Measurements from ENCODE around the gene NLRX1.
"Not testable (repeated sequence)": the region's sequence is repeated elsewhere in the genome, so short reads cannot be mapped to it uniquely, and the experiment has no call there.

Gene NLRX1

DNA sequence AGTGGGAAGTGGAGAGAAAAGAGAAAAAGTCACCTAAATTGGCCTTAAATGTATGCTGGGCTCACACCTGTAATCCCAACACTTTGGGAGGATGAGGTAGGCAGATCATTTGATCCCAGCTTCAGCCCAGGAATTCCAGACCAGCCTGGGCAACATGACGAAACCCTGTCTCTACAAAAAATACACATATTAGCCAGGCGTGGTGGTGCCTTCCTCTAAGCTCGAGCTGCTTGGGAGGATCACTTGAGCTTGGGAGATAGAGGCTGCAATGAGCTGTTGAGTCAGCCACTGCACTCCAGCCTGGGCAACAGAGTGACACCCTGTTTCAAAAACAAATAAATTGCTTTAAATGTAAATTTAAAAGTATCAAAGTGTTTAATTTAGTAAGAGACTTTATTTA lies 41.5 kb downstream of the NLRX1 start:
- no peak for DNase-seq (ENCODE audit: low spot score)

DNA sequence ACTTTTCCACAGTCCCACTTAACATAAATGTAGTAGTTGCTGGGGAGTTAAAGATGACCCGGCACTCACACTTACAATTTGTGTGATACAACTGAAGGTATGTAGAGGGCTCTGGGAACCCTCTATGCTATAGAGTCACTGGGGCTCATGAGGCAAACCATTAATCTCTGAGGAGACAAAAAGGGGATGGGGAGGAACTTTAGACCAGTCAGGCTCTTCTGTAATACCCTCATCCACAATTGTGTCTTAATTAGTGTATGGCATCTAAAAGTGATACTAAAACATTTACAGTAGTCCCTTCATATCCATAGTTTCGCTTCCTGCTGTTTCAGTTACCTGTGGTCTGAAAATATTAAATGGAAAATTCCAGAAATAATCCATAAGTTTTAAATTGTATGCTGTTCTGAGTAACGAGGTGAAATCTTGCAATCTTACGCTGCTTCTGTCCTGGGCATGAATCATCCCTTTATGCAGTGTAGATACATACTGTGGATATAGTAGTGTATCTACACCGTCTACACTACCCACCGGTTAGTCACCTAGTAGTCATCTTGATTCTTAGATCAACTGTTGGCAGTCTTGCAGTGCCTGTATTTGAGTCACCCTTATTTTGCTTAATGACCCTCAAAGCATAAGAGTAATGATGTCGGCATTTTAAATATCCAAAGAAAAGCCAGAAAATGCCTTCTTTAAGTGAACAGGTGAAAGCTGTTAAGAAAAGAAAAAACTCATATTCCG lies 49.8 kb downstream of the NLRX1 start:
- DNase-seq (ENCODE audit: low spot score) = no peak

DNA sequence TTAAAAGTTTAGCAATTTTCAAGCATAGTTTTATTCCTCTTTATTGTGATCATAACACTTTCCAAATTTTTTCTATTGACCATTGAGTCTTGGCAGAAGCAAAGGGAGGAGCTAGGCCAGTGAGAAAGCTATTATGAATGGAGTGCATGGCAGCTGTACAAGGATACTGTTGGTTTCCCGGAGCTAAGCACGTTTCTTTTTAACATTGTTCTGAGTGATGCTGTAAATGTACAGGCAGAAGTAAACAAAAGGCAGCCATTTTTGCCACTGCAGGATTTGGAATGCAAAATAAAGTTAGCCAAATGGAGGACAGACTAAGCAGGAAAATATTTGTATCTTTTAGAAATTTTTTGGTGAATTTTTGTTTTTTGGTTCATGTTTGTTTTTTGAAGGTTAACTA lies 53.8 kb downstream of the NLRX1 start:
- DNase-seq (ENCODE audit: low spot score) = no peak

DNA sequence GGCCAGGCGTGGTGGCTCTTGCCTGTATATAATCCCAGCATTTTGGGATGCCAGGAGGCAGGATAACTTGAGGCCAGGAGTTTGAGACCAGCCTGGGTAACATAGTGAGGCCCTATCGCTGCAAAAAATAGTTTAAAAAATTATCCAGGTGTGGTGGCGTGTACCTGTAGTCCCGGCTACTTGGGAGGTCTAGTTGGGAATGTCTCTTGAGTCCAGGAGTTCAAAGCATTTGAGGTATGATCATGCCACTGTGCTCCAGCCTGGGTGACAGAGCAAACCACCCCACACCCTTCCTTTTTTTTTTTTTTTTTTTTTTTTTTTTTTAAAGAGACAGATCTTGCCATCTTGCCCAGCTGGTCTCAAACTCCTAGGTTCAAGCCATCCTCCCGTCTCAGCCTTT lies 54.4 kb downstream of the NLRX1 start:
- no peak for DNase-seq (ENCODE audit: low spot score)

DNA sequence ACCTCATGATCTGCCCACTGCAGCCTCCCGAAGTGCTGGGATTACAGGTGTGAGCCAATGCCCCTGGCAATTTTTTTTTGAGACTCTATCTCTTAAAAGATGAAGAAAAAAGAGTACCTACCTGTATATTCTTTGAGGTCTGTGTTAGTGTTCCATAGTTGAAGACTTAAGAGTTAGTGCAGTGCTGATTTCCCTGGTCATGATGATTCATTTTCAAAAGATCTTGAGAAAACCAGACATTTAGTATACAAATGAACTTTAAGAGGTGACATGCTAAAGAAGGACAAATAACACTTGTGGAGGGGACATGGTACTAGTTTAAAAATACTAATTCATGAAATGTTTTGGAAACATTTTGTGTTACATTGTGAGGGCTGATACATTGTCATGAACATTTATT lies 55.3 kb downstream of the NLRX1 start:
- DNase-seq (ENCODE audit: low spot score) = no peak

DNA sequence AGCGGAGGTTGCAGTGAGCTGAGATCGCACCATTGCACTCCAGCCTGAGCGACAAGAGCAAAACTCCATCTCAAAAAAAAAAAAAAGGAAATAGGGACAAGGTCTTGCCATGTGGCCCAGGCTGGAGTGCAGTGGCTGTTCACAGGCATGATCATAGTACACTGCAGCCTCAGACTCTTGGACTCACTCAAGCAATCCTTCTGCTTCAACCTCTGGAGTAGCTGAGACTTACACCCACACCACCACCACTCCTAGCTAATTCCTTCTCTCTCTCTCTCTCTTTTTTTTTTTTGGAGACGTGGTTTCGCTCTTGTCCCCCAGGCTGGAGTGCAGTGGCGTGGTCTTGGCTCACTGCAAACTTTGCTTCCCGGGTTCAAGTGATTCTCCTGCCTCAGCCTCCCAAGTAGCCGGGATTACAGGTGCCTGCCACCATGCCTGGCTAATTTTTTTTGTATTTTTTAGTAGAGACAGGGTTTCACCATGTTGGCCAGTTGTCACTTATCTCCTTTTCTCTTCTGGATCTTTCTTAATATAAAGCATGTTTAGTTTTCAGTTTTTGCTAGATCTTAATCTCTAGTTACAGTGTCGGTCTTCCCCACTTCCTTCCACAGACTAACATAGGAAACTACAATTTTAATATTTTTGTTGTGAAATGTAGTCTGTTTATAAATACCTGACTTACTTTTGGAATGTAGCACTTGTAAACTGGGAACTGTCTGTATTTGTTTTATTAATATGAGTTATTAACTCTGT lies 60.2 kb downstream of the NLRX1 start:
- DNase-seq (ENCODE audit: low spot score) = not testable (repeated sequence)

DNA sequence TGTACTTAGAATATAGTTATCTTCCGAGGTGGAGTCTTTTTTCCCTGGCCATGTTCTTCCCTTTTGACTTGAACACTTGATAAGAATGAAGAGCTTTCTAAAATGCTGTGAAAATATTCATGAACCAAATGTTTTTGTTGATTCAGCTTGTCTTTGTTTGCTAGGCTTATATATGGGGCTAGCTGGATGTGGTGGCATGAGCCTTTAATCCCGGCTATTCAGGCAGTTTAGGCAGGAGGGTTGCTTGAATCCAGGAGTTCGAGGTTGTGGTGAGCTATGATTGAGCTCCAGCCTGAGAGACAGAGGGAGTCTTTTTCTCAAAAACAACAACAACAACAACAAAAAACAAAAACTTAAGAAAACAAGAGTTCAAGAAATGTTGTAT lies 60.8 kb downstream of the NLRX1 start:
- DNase-seq (ENCODE audit: low spot score) = no peak

DNA sequence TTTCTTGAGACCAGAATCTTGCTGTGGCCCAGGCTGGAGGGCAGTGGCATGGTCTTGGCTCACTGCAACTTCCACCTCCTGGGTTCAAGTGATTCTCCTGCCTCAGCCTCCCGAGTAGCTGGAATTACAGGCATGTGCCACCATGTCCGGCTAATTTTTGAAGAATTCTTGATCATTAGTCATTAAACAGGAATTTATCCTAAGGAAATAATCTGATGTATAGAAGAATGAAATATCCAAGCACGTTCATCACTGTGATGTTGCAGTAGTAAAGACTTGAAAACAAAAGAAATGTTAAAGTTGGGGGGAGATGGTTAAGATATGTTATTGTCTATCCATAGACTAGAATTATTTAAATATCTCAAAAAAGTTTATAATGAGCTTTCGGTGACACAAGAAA lies 61.2 kb downstream of the NLRX1 start:
- no peak for DNase-seq (ENCODE audit: low spot score)
